HL-60/S4 (cell line): ENCODE results near the gene TNIP2.
"Not testable (repeated sequence)": the region's sequence is repeated elsewhere in the genome, so short reads cannot be mapped to it uniquely, and the experiment has no call there.

Experiments
- in situ Hi-C: fragments of 300-500 bp; cut with MboI; formaldehyde crosslinking; loops from 2 replicates; pipeline ENCODE4 v1.14.3; 2022; ENCODE audit warnings: low sequenced_read_pairs

The TNIP2 gene

DNA sequence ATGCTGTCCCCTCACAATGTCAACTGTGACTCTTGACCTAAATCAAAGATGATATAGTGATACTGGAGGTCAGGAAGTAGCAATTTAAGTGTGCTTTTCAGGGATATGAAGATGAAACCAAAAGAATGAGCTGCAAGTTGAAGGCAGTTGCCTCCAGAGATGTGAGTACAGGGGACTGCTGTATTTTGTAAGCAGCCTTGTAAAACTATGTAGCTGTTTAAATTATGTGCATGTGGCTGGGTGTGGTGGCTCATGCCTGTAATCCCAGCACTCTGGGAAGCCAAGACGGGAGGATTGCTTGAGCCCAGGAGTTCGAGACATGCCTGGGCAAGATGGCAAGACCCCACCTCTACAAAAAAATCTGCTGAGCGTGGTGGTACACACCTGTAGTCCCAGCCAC lies 15.1 kb upstream of the TNIP2 start:
- in situ Hi-C loops, result no loop called here

GRCh38 chr4:2768921-2769336 lies 12.8 kb upstream of the TNIP2 start:
- in situ Hi-C loops, result no loop called here

DNA sequence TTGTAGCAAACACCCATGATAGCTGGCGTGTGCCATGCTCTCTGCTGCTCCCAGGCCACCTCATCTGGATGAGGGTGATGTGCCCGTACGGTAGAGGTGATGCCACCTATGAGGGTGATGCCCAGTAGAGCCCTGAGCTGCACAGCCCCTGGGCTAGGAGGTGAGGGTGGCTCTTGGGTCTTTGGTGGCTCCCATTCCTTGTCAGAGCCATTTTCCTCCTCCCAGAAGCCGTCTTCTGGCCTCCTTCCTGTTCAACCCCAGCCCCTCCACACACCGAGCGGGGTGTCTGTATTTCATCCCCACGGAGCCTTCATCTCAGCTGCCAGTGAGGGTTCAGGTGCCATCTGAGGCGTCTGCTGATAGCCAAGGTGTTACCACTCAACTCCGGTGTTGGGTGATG lies 12.0 kb upstream of the TNIP2 start:
- in situ Hi-C loops, result no loop called here

- in situ Hi-C loops, result no loop called here
These were observed 11.6 kb upstream of the TNIP2 start for GRCh38 chr4:2767705-2768074.

DNA sequence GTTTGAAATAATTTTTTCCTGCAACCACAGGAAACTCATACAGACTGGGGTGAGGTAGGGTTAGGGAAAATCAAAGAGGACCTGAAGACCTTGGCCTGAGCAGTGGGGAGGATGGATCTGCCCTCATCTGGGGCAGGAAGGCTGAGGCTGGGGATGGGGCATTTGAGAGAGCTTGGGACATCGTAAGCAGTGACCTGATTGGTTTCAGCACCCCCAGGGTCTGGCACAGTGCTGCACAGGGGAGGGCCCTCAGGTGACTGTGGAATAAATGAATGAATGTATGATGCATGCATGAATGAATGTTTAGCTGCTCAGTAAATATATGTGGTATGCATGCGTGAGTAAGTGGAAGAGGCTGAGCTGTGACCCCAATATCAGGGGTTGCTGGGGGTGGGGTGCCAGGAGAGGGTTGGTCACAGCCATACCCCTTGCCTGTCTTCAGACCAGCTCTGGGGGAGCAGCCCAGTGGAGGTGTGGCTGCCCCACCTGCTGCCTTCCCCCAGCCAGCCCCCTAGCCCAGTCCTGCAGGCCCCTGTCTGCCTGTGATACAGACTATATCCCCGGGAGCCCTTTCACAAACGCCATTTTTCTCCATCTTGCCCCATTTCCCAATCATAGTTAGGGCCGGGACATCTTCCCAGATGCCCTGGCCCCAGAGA lies 11.0 kb upstream of the TNIP2 start:
- in situ Hi-C loops, result no loop called here

DNA sequence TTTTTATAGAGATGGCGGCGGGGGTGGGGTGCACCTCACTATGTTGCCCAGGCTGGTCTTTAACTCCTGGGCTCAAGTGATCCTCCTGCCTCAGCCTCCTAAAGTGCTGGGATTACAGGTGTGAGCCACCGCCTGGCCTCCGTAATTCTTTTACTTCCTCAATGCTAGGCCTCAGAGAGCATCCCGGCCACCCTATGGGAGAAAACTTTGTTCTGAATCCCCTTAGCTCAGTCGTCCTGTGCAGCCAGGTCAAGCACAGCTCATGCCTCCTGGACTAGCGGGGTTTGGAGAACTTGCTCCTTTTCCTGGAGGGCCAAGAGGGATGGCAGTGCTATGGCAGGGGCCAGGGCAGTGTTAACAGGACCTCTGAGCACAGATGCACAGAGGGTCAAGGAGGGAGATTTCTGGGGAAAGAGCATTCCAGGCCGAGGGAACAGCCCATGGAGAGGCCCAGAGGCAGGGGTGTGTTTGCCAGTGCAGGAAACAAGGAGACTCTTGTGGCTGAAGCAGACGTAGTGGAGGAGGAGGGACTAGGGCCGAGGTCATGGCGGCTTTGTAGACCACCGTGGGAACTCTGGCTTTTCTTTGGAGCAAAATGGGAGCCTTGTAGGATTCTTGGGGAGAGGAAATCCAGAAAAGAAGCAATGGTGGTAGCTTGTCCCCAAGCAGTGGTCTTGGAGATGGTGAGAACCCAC lies 9.8 kb upstream of the TNIP2 start:
- in situ Hi-C loops, result no loop called here

DNA sequence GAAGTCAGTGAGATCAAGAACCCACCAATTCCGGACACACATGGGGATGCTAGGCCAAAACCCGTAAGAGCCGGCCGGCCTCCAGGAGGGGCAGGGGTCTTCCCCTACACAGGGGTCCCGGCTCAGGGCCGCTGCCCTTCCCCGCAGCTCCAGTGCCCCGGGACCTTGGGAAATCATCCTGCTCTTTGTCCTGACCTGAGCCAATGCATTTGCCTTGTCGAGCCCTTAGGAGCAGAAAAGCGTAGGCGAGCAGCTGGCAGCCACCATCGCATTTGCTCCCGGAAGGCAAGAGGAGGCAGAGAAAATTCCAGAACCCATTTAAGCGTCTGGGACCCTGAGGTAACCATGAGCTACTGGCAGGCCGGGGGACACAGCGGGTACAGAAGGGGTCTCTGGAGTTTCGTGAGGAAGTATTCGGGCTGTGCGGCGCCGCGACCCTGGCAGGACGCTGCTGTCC lies 7.4 kb upstream of the TNIP2 start:
- in situ Hi-C loops, result no loop called here

GRCh38 chr4:2762486-2763370 lies 6.6 kb upstream of the TNIP2 start:
- in situ Hi-C loops, result not testable (repeated sequence)

DNA sequence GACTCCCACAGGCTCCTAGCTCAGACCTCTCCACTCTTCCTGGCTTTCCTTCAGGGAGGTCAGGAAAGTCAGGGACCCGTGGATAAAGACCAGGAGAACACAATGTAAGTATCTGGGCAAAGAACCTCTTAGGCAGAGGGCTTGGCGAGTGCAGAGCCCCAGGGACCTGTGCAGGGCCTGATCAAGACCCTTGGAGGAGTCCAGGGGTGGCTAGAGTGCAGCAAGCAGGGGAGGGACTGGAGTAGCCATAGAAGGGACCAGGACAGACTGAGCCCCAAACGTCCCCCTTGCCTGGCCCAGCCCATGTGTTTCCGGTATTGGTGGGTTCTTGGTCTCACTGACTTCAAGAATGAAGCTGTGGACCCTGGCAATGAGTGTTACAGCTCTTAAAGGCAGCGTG lies 5.9 kb upstream of the TNIP2 start:
- in situ Hi-C loops, result no loop called here

DNA sequence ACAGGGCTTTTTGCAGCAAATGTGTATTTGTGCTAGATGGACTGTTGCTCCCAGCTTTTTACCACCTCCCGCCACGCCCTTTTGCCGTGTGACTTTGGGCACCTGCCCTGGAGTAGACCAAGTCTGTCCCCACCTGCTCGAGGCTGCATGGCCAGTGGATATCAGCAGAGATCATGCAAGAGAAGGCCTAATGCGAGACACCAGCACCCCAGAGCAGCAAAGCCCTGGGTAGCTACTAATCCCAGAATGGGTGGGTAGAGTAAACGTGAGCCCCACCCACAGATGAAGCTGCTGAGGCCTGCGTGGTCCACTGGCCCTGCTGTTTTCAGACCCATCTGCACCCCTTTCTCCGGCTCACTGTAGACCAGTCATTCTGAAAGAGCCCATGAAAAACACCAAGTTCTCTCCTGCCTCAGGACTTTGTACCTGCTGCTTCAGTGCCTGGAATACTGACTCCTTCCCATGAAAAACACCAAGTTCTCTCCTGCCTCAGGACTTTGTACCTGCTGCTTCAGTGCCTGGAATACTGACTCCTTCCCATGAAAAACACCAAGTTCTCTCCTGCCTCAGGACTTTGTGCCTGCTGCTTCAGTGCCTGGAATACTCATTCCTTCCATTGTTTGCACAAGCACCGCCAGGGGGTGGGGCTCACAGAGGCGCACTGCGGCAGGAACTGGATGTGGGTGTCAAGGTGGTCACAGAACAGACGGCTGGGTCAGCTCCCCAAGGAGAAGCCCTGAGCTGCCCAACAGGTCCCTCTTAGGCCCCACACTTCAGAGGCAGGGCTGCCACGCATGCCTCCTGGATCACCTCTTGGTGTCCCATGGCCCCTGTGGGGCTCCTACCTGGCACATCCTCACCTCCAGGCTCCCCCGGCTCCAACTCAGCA lies 5.1 kb upstream of the TNIP2 start:
- in situ Hi-C loops, result no loop called here

DNA sequence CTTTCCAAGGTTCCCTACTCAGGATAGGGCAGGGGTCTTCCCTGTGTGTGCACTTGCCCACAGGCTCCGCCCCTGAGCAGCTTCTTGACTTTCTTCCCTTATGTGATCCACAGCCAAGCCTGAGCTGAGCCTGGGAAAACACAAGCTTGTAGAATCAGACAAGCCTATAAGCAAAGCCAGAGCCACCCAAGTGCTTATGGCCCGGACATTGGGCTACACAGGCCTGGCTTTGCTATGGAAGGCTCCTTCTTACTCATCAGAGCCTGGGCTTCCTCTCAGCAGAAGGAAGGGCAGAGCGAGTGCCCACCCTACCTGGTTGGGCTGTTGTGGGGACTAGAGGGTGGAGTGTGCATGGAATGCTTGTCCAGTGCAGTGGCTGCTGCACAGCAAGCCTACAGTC lies 1.3 kb upstream of the TNIP2 start:
- in situ Hi-C loops, result loop anchor here (5.0 kb wide), 1 partner anchor 175 kb away; no protein-coding TSS in a partner anchor

DNA sequence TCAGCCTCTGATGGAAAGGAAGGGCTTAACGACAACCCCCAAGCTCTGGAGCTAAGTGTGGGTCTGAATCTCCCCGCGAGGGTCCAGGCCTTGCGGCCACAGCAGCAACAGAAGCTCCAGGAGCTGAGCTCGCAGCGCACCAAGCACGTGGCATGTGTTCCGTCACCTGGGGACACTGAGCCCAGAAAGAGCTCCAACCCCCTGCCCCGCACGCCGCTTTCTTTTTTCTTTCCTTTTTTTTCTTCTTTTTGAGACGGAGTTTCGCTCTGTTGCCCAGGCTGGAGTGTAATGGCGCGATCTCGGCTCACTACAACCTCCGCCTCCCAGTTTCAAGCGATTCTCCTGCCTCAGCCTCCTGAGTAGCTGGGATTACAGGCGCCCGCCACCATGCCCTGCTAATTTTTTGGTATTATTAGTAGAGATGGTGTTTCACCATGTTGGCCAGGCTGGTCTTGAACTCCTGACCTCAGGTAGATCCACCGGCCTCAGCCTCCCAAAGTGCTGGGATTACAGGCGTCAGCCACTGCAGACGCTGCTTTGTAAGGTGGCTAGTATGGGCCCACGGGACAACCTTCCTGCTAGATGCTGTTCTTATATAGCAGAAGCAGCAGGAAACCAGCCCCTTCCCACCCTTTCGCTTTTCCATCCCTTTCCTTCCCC lies 685 bp upstream of the TNIP2 start:
- in situ Hi-C loops, result loop anchor here (5.0 kb wide), 1 partner anchor 175 kb away; no protein-coding TSS in a partner anchor

- in situ Hi-C loops, result loop anchor here (5.0 kb wide), 1 partner anchor 177 kb away; no protein-coding TSS in a partner anchor
These were observed 1.0 kb downstream of the TNIP2 start for GRCh38 chr4:2754848-2755819.

DNA sequence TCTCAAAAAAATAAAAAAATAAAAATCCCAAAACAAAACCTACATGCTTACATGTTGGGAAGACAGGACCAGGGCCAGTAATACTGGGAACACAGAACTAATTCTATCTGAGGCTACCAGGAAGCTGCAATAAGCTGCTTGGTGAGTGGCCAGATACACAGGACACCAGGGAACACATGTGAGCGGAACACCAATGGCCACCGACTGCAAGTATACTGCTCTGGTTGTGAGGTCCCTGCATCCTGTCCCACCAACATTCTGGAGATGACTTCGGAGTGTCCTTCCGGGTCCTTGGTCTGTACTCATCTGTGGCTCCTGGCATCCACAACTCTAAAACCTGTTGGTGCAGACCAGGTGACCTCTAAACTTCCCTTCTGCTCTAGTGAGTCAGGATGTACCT lies 2.7 kb downstream of the TNIP2 start:
- in situ Hi-C loops, result no loop called here

DNA sequence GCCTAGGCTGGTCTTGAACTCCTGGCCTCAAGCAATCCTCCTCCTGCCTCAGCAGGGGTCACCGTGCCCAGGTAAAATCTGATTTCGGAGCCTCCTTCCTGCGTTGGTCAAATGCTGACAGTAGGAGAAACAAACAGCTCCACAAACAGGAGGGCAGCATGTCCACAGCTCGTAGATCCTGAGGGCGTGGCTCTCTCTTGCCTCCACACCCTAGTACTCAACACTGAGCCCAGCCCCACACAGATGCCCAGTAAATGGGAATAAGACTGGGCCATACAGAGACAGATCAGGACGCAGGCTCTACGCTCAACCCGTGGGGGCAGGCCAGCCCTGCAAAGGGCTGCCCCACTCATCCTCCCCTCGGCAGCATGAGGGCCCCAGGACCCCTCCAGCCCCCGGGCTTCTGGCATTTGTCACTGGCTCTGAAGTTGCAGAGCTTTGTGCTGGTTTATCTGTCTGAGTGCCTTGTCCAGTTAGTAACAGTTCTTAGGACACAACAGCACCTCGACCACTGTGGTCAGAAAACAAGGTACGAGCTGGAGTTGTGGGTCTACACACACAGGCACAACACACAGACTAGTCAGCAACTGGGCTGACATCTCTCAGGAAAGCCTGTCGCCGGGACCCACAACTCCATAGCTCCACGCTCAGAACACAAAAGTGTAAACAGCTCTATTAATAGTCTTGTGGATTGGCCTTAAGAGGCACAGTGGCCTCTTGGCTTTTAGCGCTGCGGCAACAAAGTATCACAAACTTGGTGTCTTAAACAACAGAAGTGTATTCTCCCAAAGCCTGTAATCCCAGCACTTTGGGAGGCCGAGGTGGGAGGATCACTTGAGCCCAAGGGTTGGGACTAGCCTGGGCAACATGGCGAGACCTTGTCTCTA lies 5.2 kb downstream of the TNIP2 start:
- in situ Hi-C loops, result no loop called here

GRCh38 chr4:2746891-2747695 lies 9.0 kb downstream of the TNIP2 start:
- in situ Hi-C loops, result no loop called here
